RPMI7951 (cell line): ENCODE data around the gene ARMC2. TPM values are rescaled to one million over a fixed set of nuclear protein-coding genes. Genes with fewer than 3 reads are reported as not detected.
"Not testable (repeated sequence)": the region's sequence is repeated elsewhere in the genome, so short reads cannot be mapped to it uniquely, and the experiment has no call there.

Experiments used
- DNase-seq: peaks from one replicate; pipeline ENCODE4 v3.0.0-alpha.2; 2012; ENCODE audit warnings: low read depth
- total RNA-seq: library from RNA; depleted of rRNA; stranded (reverse); fragments of >200 nt; shearing (Covaris generic); gene quantifications from 2 replicates; pipeline ENCODE4 v1.2.3, GENCODE V29; 2014

Gene ARMC2
- total RNA-seq, 1 experiment from 2014 or later = 1.2 TPM

- DNase-seq = no peak
Observed at GRCh38 chr6:108952776-108953486, 104.7 kb downstream of the ARMC2 start.

- no peak for DNase-seq
Observed at GRCh38 chr6:108953681-108954080, 105.5 kb downstream of the ARMC2 start.

GRCh38 chr6:108955329-108955949 lies 107.2 kb downstream of the ARMC2 start:
- DNase-seq = no peak

GRCh38 chr6:108957221-108957620 lies 109.0 kb downstream of the ARMC2 start:
- DNase-seq = no peak

- no peak for DNase-seq
Observed at GRCh38 chr6:108958900-108959770, 110.9 kb downstream of the ARMC2 start.

- no peak for DNase-seq
Observed at GRCh38 chr6:108959972-108960582, 111.9 kb downstream of the ARMC2 start.

GRCh38 chr6:108960601-108961000 lies 112.4 kb downstream of the ARMC2 start:
- no peak for DNase-seq

GRCh38 chr6:108961077-108961476 lies 112.9 kb downstream of the ARMC2 start:
- no peak for DNase-seq

- peak; percentile 30 for DNase-seq
Observed at GRCh38 chr6:108961985-108962384, 113.8 kb downstream of the ARMC2 start.

- no peak for DNase-seq
Observed at GRCh38 chr6:108966251-108966650, 118.0 kb downstream of the ARMC2 start.

GRCh38 chr6:108966855-108967755 lies 118.9 kb downstream of the ARMC2 start:
- peak; percentile 85 for DNase-seq

- DNase-seq = no peak
Observed at GRCh38 chr6:108968325-108969316, 120.4 kb downstream of the ARMC2 start.

- no peak for DNase-seq
Observed at GRCh38 chr6:108969776-108970175, 121.6 kb downstream of the ARMC2 start.

- DNase-seq = no peak
Observed at GRCh38 chr6:108974201-108974600, 126.0 kb downstream of the ARMC2 start.

GRCh38 chr6:108978638-108979037 lies 130.4 kb downstream of the ARMC2 start:
- not testable (repeated sequence) for DNase-seq

- DNase-seq = no peak
Observed at GRCh38 chr6:108982154-108983113, 134.2 kb downstream of the ARMC2 start.

GRCh38 chr6:108983151-108983550 lies 134.9 kb downstream of the ARMC2 start:
- no peak for DNase-seq

- no peak for DNase-seq
Observed at GRCh38 chr6:108985301-108985700, 137.1 kb downstream of the ARMC2 start.

- DNase-seq = no peak
Observed at GRCh38 chr6:108987156-108987555, 138.9 kb downstream of the ARMC2 start.
